ENCODE results near the gene FOXP1. TPM values are rescaled to one million over a fixed set of nuclear protein-coding genes. Genes with fewer than 3 reads are reported as not detected.

The FOXP1 gene
- total RNA-seq, 1 experiment from 2014 or later = 75.3 TPM

GRCh38 chr3:71601811-71602210 lies 18.3 kb upstream of the FOXP1 start:
- no peaks in the 10 kb centered on the region for H3K27me3 ChIP-seq (ENCODE audit: insufficient read depth, low read length)
- H4K20me1 ChIP-seq (ENCODE audit: control insufficient read depth, insufficient read depth, insufficient read length) = no peaks in the 10 kb centered on the region
- Mint-ChIP-seq H3K36me3 (ENCODE audit: insufficient read depth in 1 of 3, low read depth in 3 of 3) (peaks cover 0 to 4% (median 3%) of the 10 kb centered on the region in 3 experiments; a peak in 2 of 7 replicates), H3K4me3 (no peak overlapping the region), H3K27me3 (ENCODE audit: low read depth) (no peaks in the 10 kb centered on the region), H3K4me1 (no peaks in the 10 kb centered on the region), H3K9me3 (peaks cover 9 to 11% of the 10 kb centered on the region in 2 experiments; a peak in 4 of 5 replicates), H3K27ac (no peak overlapping the region)
- no peak overlapping the region for H2BK120ac ChIP-seq (ENCODE audit: low read depth, low read length, poor library complexity, severe bottlenecking)
- no peak overlapping the region for H2AFZ ChIP-seq (ENCODE audit: low read length)
- no peaks in the 10 kb centered on the region for H3K79me2 ChIP-seq (ENCODE audit: insufficient read depth, low read length)
- H3K23me2 ChIP-seq (ENCODE audit: insufficient read length, low read depth, low read length, poor library complexity, severe bottlenecking) = no peaks in the 10 kb centered on the region
- no peak overlapping the region for H3K4me2 ChIP-seq (ENCODE audit: insufficient read depth, insufficient read length, low read length)
- no peak overlapping the region for H3K4ac ChIP-seq (ENCODE audit: low read depth, low read length)
- no peak overlapping the region for H2BK5ac ChIP-seq (ENCODE audit: insufficient read length, low read length)
- H3K23ac ChIP-seq (ENCODE audit: insufficient read length, low read depth, low read length) = no peak overlapping the region
- no peak overlapping the region for H3K14ac ChIP-seq (ENCODE audit: insufficient read depth, low read length)
- no peak for DNase-seq
- H3K27ac ChIP-seq (ENCODE audit: insufficient read length, low read depth, low read length) = no peak overlapping the region
- H3K18ac ChIP-seq (ENCODE audit: insufficient read length, low read depth, low read length) = no peak overlapping the region
- H3T11ph ChIP-seq (ENCODE audit: low read length) = no peak overlapping the region
- no peak overlapping the region for H2AK5ac ChIP-seq (ENCODE audit: insufficient read length, low read length)
- H3K79me1 ChIP-seq (ENCODE audit: insufficient read depth, low read depth, low read length, poor library complexity, severe bottlenecking) = no peaks in the 10 kb centered on the region
- H4K5ac ChIP-seq (ENCODE audit: insufficient read length, low read depth, low read length) = no peak overlapping the region
- H3K4me1 ChIP-seq (ENCODE audit: insufficient read depth, low read length) = no peaks in the 10 kb centered on the region
- H2BK15ac ChIP-seq (ENCODE audit: low read depth, low read length) = no peak overlapping the region
- H2BK12ac ChIP-seq (ENCODE audit: insufficient read length, low read depth, low read length) = no peak overlapping the region
- no peak for TF ChIP-seq CTCF (conservative IDR thresholded peaks at IDR 0.05)
- H4K91ac ChIP-seq (ENCODE audit: insufficient read length, low read depth, low read length) = no peak overlapping the region
- H4K8ac ChIP-seq (replicated peaks; ENCODE audit: insufficient read length, low read depth, low read length) = no peak overlapping the region
- no peak overlapping the region for H3K9ac ChIP-seq (ENCODE audit: extremely low read depth, insufficient read length, low read length)
- H3K9me3 ChIP-seq (ENCODE audit: control insufficient read depth, low read depth, low read length) = peaks cover 2% of the 10 kb centered on the region
- H3K56ac ChIP-seq (ENCODE audit: insufficient read length, low read depth, low read length) = no peak overlapping the region
- no peak overlapping the region for H2BK20ac ChIP-seq (ENCODE audit: low read depth, low read length, poor library complexity, severe bottlenecking)
- WGBS (ENCODE audit: extremely low coverage, insufficient read length, low lambda C conversion rate) = no CpG with 5 or more reads among the region's 5 CpGs

Data from H9 (cell line).